HepG2 (cell line): ENCODE data around the gene TTLL7. TPM values are rescaled to one million over a fixed set of nuclear protein-coding genes. Genes with fewer than 3 reads are reported as not detected.

Experiments
- ATAC-seq: fragments of 200-7000 bp; cut with Tn5 transposase; 3 replicates; pipeline ENCODE4 v1.9.1; 2020; ENCODE audit warnings: mild to moderate bottlenecking, moderate library complexity
- BruUV-seq: library from RNA; stranded (reverse); fragments of 400-500 nt; replicated peaks from 2 replicates; lab custom pipeline; 2021; lab: Mats Ljungman, UMichigan
- CTCF ChIA-PET: fragments of 300-600 bp; formaldehyde crosslinking; extraction: SDS; loops from one replicate; lab custom pipeline; 2021; ENCODE audit warnings: low total read pairs, inconsistent platforms, low intra/inter-chr PET ratio; lab: Yijun Ruan, JAX
- POLR2A ChIA-PET: fragments of 350-600 bp; sonication (Branson Sonifier 250); formaldehyde crosslinking; loops from one replicate; lab custom pipeline; 2020; ENCODE audit warnings: antibody characterized with exemption, inconsistent platforms; lab: Yijun Ruan, JAX
- DNase-seq: peaks from one replicate; pipeline ENCODE4 v3.0.0-alpha.2; 2015; ENCODE audit warnings: low spot score
- FAIRE-seq: peaks from 3 replicates; lab custom pipeline; 2011; peaks lifted over from hg19 to GRCh38; lab: Jason Lieb, UNC
- H2AFZ ChIP-seq: one replicate; pipeline ENCODE4 v1.6.1; 2011; ENCODE audit warnings: low read length, inconsistent platforms
- H3K27ac ChIP-seq: fragments of 300-600 bp; 3 replicates; pipeline ENCODE4 v1.8.0; 2011; ENCODE audit warnings: mixed run types, mild to moderate bottlenecking, mixed read lengths, low read length, inconsistent platforms; ENCODE audit not compliant: insufficient read depth; ENCODE audit errors: extremely low read length
- H3K27me3 ChIP-seq, 2 experiments: fragments of 200-600 bp in 1 of 2; 2 replicates in 1 of 2; 3 replicates in 1 of 2; pipeline versions ENCODE4 v1.6.0 to v1.8.0; 2011; ENCODE audit warnings: low read length in 2 of 2, mild to moderate bottlenecking in 2 of 2, moderate library complexity in 2 of 2, inconsistent platforms in 1 of 2; ENCODE audit not compliant: insufficient read depth in 2 of 2, control insufficient read depth in 1 of 2
- H3K36me3 ChIP-seq, 2 experiments: fragments of 200-600 bp in 1 of 2; replicated peaks in 1 of 2; 2 replicates in 1 of 2; 3 replicates in 1 of 2; pipeline versions ENCODE4 v1.5.1 to v1.8.0; 2011; ENCODE audit warnings: low read length in 2 of 2, inconsistent platforms in 1 of 2; ENCODE audit not compliant: insufficient read depth in 2 of 2, control insufficient read depth in 1 of 2
- H3K4me1 ChIP-seq: 2 replicates; pipeline ENCODE4 v1.5.1; 2012; ENCODE audit warnings: low read length, inconsistent platforms; ENCODE audit not compliant: insufficient read depth
- H3K4me2 ChIP-seq: 2 replicates; pipeline ENCODE4 v1.6.0; 2011; ENCODE audit warnings: low read depth, low read length, inconsistent platforms
- H3K4me3 ChIP-seq, 3 experiments: fragments of 200-600 bp in 1 of 3; sonication (generic), shearing (Covaris generic) in 1 of 3; replicated peaks in 1 of 3; 2 replicates each; pipeline ENCODE4 v1.5.1; 2011 to 2016; ENCODE audit warnings: low read length in 3 of 3, inconsistent platforms in 2 of 3, low read depth in 2 of 3, mild to moderate bottlenecking in 2 of 3, control low read depth in 1 of 3, mixed read lengths in 1 of 3; ENCODE audit not compliant: insufficient read depth in 1 of 3
- H3K79me2 ChIP-seq: one replicate; pipeline ENCODE4 v1.6.1; 2011; ENCODE audit warnings: low read length, inconsistent platforms; ENCODE audit not compliant: insufficient read depth
- H3K9ac ChIP-seq: 2 replicates; pipeline ENCODE4 v1.6.0; 2011; ENCODE audit warnings: mild to moderate bottlenecking, low read depth, low read length, inconsistent platforms; ENCODE audit not compliant: insufficient read depth
- H3K9me3 ChIP-seq: 2 replicates; pipeline ENCODE4 v1.5.1; 2012; ENCODE audit warnings: mild to moderate bottlenecking, low read length
- H4K20me1 ChIP-seq: 2 replicates; pipeline ENCODE4 v1.6.0; 2011; ENCODE audit warnings: inconsistent platforms, mild to moderate bottlenecking, low read length, moderate library complexity; ENCODE audit not compliant: insufficient read depth
- ATM ChIP-seq: fragments of 450-650 bp; IDR thresholded peaks from 2 replicates; pipeline ENCODE4 v1.7.1; 2017; ENCODE audit warnings: mild to moderate bottlenecking, borderline replicate concordance
- FIP1L1 ChIP-seq: fragments of 200-400 bp; formaldehyde crosslinking; IDR thresholded peaks from 2 replicates; pipeline ENCODE4 v1.6.1; 2018; ENCODE audit warnings: low read depth, mild to moderate bottlenecking, low read length, moderate library complexity, borderline replicate concordance; ENCODE audit not compliant: insufficient read depth
- KDM1A ChIP-seq: IDR thresholded peaks from 2 replicates; pipeline ENCODE4 v1.6.1; 2016; ENCODE audit warnings: missing compliant biosample characterization
- MIER3 ChIP-seq: IDR thresholded peaks from 2 replicates; pipeline ENCODE4 v1.6.1; 2016; ENCODE audit warnings: missing compliant biosample characterization, borderline replicate concordance
- NFYB ChIP-seq: sonication (generic); formaldehyde crosslinking; IDR thresholded peaks from 2 replicates; pipeline ENCODE4 v1.4.0; 2020; ENCODE audit warnings: missing genetic modification reagents
- RFXAP ChIP-seq: sonication (generic); formaldehyde crosslinking; IDR thresholded peaks from 2 replicates; pipeline ENCODE4 v1.4.0; 2020; ENCODE audit warnings: missing genetic modification reagents, borderline replicate concordance
- SMARCC2 ChIP-seq: fragments of 450-650 bp; IDR thresholded peaks from 2 replicates; pipeline ENCODE4 v1.6.1; 2017; ENCODE audit warnings: antibody characterized with exemption, mild to moderate bottlenecking
- ZNF362 ChIP-seq: sonication (generic); formaldehyde crosslinking; IDR thresholded peaks from 2 replicates; pipeline ENCODE4 v1.4.0; 2020; ENCODE audit warnings: missing genetic modification reagents, mild to moderate bottlenecking, borderline replicate concordance
- ZNF556 ChIP-seq: sonication (generic); formaldehyde crosslinking; IDR thresholded peaks from 2 replicates; pipeline ENCODE4 v1.4.0; 2020; ENCODE audit warnings: mild to moderate bottlenecking, missing genetic modification reagents, borderline replicate concordance
- ZNF572 ChIP-seq: sonication (generic); formaldehyde crosslinking; IDR thresholded peaks from 2 replicates; pipeline ENCODE4 v1.5.1; 2020; ENCODE audit warnings: mild to moderate bottlenecking, missing genetic modification reagents
- ZNF652 ChIP-seq: IDR thresholded peaks from 2 replicates; pipeline ENCODE4 v1.6.1; 2016; ENCODE audit warnings: low read depth, borderline replicate concordance
- ZNF710 ChIP-seq: sonication (generic); formaldehyde crosslinking; IDR thresholded peaks from 2 replicates; pipeline ENCODE4 v1.5.0; 2020; ENCODE audit warnings: mild to moderate bottlenecking, missing genetic modification reagents, borderline replicate concordance
- ZNF75D ChIP-seq: sonication (generic); formaldehyde crosslinking; IDR thresholded peaks from 2 replicates; pipeline ENCODE4 v1.8.1; 2023; ENCODE audit warnings: missing genetic modification reagents, mild to moderate bottlenecking, borderline replicate concordance
- WGBS: methylation state at CpG from one replicate; pipeline ENCODE4 v1.1.6; 2017; ENCODE audit warnings: low lambda C conversion rate; 5-methylcytosine and 5-hydroxymethylcytosine counted together
- in situ Hi-C: cut with HindIII; loops from 2 replicates; pipeline ENCODE4 v1.10.0; 2017; ENCODE audit warnings: low pct_unique_long_range_greater_than_20kb; ENCODE audit not compliant: extremely low pct_ligation_motif_present
- intact Hi-C: fragments of 100-400 bp; cut with micrococcal nuclease; formaldehyde crosslinking; loops from one replicate; pipeline ENCODE4 v1.10.0; 2022; ENCODE audit not compliant: unreplicated experiment
- polyA plus RNA-seq, 8 experiments: library from polyadenylated mRNA; depleted of rRNA in 3 of 8; stranded (reverse) in 7 of 8; unstranded in 1 of 8; fragments of >200 nt; fragmentation: Illumina TruSeq in 4 of 8; extraction: Trizol in 4 of 8; gene quantifications; 2 replicates each; pipeline versions ENCODE4 v1.2.1 to v1.2.3, GENCODE V29; 2011 to 2016; ENCODE audit warnings: low read depth in 4 of 8, missing spikeins in 1 of 8, mixed read lengths in 1 of 8; ENCODE audit not compliant: insufficient read depth in 1 of 8
- total RNA-seq, 5 experiments: library from RNA; depleted of rRNA; stranded (reverse); fragments of >200 nt; fragmentation: Illumina TruSeq; extraction: Trizol; gene quantifications; 2 replicates each; pipeline ENCODE4 v1.2.3, GENCODE V29; 2016; ENCODE audit warnings: low read depth in 1 of 5
- TF ChIP-seq, protein P1 (sequence below): sonication (generic); formaldehyde crosslinking; IDR thresholded peaks from 2 replicates; pipeline ENCODE4 v1.4.0; 2020; ENCODE audit warnings: missing genetic modification reagents, borderline replicate concordance

Gene TTLL7
- total and polyA plus RNA-seq, 2 of the 13 experiments (the other 11 are each of a cell fraction or from before 2014, with no cell fraction given) = 0.07 to 0.22 TPM

DNA sequence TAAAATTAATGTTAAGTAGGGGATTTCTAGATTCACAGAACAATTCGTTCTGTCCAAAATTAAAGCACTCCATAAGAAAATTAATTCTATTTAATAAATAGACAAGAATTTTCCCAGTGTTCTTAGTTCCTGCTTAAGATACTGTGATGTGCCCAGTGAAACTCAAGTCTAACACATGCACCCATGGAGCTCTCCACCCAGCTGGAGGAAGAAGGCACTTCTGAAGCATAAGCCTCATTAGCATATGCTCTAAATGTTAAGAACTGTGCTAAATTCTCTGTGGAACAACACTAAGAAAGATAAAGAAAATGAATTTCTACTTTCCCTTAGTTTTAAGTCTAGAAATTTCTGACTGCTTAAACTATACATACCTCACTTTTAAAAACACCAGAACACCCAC lies 71.2 kb downstream of the TTLL7 start:
- Histone ChIP-seq H3K4me3 (no peak overlapping the region), H3K27me3 (no peaks in the 10 kb centered on the region), H3K27ac (no peak overlapping the region), H4K20me1 (no peaks in the 10 kb centered on the region), H3K9me3 (no peaks in the 10 kb centered on the region), H3K4me1 (no peaks in the 10 kb centered on the region), H3K36me3 (no peaks in the 10 kb centered on the region), H3K4me2 (no peak overlapping the region), H3K79me2 (no peaks in the 10 kb centered on the region), H3K9ac (no peak overlapping the region), H2AFZ (no peak overlapping the region)
- WGBS = 0% methylated on average over 1 of the region's 1 CpG
- in situ Hi-C loops (loop anchor here (10.0 to 25.0 kb wide), 3 partner anchors 197 to 827 kb away; no protein-coding TSS in a partner anchor), intact Hi-C loops (no loop called here)
- ATAC-seq (no peak), DNase-seq (no peak), FAIRE-seq (no peak)
- POLR2A ChIA-PET = no interaction called here
- no TSS peak for BruUV-seq
- TF ChIP-seq ZNF362 (no peak), ZNF710 (CRISPR knock-in tag) (no peak), MIER3 (CRISPR knock-in tag) (no peak), SMARCC2 (no peak), ATM (no peak), ZNF75D (CRISPR knock-in tag) (no peak), RFXAP (CRISPR knock-in tag) (no peak), NFYB (CRISPR knock-in tag) (no peak), KDM1A (CRISPR knock-in tag) (no peak), ZNF572 (CRISPR knock-in tag) (no peak), ZNF556 (CRISPR knock-in tag) (no peak), FIP1L1 (no peak), ZNF652 (CRISPR knock-in tag) (no peak)
- TF ChIP-seq, protein P1, sequence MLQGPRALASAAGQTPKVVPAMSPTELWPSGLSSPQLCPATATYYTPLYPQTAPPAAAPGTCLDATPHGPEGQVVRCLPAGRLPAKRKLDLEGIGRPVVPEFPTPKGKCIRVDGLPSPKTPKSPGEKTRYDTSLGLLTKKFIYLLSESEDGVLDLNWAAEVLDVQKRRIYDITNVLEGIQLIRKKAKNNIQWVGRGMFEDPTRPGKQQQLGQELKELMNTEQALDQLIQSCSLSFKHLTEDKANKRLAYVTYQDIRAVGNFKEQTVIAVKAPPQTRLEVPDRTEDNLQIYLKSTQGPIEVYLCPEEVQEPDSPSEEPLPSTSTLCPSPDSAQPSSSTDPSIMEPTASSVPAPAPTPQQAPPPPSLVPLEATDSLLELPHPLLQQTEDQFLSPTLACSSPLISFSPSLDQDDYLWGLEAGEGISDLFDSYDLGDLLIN = no peak
- CTCF ChIA-PET = no interaction called here
